T47D (cell line): ENCODE data around the gene ZBTB17.
"Not testable (repeated sequence)": the region's sequence is repeated elsewhere in the genome, so short reads cannot be mapped to it uniquely, and the experiment has no call there.

ENCODE experiments used
- DNase-seq, 2 experiments: peaks; one replicate each; pipeline versions ENCODE4 v3.0.0 to v3.0.0-alpha.2; 2011 to 2012; ENCODE audit warnings: low read depth in 1 of 2, low spot score in 1 of 2
- JUND ChIP-seq: IDR thresholded peaks from 2 replicates; pipeline ENCODE4 v1.6.1; 2012; ENCODE audit warnings: low read depth
- in situ Hi-C: cut with HindIII; loops from 2 replicates; pipeline ENCODE4 v1.10.0; 2016; ENCODE audit warnings: low sequenced_read_pairs, low pct_unique_long_range_greater_than_20kb

Gene ZBTB17

GRCh38 chr1:15991427-15992186, 15.7 kb upstream of the ZBTB17 start:
- no peak for DNase-seq
- in situ Hi-C loops: no loop called here
- TF ChIP-seq JUND: no peak

GRCh38 chr1:15989776-15990175, 13.9 kb upstream of the ZBTB17 start:
- in situ Hi-C loops: no loop called here
- no peak for DNase-seq
- TF ChIP-seq JUND: no peak

GRCh38 chr1:15988856-15989736, 13.2 kb upstream of the ZBTB17 start:
- no peak for TF ChIP-seq JUND
- no peak for DNase-seq
- in situ Hi-C loops: no loop called here

- in situ Hi-C loops: no loop called here
- no peak for DNase-seq
- no peak for TF ChIP-seq JUND
Observed at GRCh38 chr1:15985611-15986297, 9.9 kb upstream of the ZBTB17 start.

- TF ChIP-seq JUND: no peak
- in situ Hi-C loops: no loop called here
- no peak for DNase-seq
Observed at GRCh38 chr1:15983275-15983674, 7.4 kb upstream of the ZBTB17 start.

GRCh38 chr1:15981679-15982078, 5.8 kb upstream of the ZBTB17 start:
- TF ChIP-seq JUND: no peak
- in situ Hi-C loops: no loop called here
- DNase-seq: no peak

- DNase-seq, in situ Hi-C loops: not testable (repeated sequence)
Observed at GRCh38 chr1:15977947-15978346, 2.0 kb upstream of the ZBTB17 start.

- in situ Hi-C loops: no loop called here
- DNase-seq: peak in 1 of 2 experiments; percentile 30
- TF ChIP-seq JUND: no peak
Observed at GRCh38 chr1:15975358-15975804, 520 bp downstream of the ZBTB17 start.

GRCh38 chr1:15974855-15975254, 1.0 kb downstream of the ZBTB17 start:
- in situ Hi-C loops: no loop called here
- no peak for DNase-seq
- no peak for TF ChIP-seq JUND

- no peak for TF ChIP-seq JUND
- no peak for DNase-seq
- in situ Hi-C loops: no loop called here
Observed at GRCh38 chr1:15973772-15974171, 2.1 kb downstream of the ZBTB17 start.

GRCh38 chr1:15972409-15972808, 3.5 kb downstream of the ZBTB17 start:
- in situ Hi-C loops: no loop called here
- TF ChIP-seq JUND: no peak
- DNase-seq: no peak

GRCh38 chr1:15970911-15971310, 5.0 kb downstream of the ZBTB17 start:
- in situ Hi-C loops: no loop called here
- DNase-seq: no peak
- no peak for TF ChIP-seq JUND
